Measurements from ENCODE around the gene KLHL14. TPM values are rescaled to one million over a fixed set of nuclear protein-coding genes. Genes with fewer than 3 reads are reported as not detected.

The KLHL14 gene
- polyA plus RNA-seq, 1 experiment: not detected

DNA sequence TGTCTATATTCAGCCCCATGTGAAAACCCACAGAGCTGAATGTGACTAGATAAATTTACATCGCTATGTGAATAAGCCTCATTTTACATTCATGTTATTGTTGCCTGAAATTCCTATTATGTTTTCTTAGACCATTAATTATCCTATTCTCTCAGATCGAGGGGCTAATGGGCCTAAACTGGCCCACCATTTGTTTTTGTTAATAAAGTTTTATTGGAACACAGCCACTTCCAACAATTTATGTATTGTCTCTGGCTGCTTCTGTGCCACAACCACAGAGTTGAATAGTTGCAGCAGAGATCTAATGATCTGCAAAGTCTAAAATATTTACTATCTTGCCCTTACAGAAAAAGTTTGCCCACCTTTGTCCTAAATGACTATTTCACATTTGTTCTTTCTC lies 61.0 kb downstream of the KLHL14 start:
- no peak overlapping the region for H3K27ac ChIP-seq (ENCODE audit: low read depth, low read length)
- H3K4me3 ChIP-seq (ENCODE audit: low read depth, low read length): no peak overlapping the region
- ChIA-PET POLR2A (no interaction called here), CTCF (no interaction called here)
- H3K27me3 ChIP-seq (ENCODE audit: control insufficient read depth, insufficient read depth, low read length): no peaks in the 10 kb centered on the region
- TF ChIP-seq, protein P1, sequence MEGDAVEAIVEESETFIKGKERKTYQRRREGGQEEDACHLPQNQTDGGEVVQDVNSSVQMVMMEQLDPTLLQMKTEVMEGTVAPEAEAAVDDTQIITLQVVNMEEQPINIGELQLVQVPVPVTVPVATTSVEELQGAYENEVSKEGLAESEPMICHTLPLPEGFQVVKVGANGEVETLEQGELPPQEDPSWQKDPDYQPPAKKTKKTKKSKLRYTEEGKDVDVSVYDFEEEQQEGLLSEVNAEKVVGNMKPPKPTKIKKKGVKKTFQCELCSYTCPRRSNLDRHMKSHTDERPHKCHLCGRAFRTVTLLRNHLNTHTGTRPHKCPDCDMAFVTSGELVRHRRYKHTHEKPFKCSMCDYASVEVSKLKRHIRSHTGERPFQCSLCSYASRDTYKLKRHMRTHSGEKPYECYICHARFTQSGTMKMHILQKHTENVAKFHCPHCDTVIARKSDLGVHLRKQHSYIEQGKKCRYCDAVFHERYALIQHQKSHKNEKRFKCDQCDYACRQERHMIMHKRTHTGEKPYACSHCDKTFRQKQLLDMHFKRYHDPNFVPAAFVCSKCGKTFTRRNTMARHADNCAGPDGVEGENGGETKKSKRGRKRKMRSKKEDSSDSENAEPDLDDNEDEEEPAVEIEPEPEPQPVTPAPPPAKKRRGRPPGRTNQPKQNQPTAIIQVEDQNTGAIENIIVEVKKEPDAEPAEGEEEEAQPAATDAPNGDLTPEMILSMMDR (IDR thresholded peaks at IDR 0.05; ENCODE audit: low read depth, low read length): no peak
- no peaks in the 10 kb centered on the region for H3K9me3 ChIP-seq (ENCODE audit: control insufficient read depth, insufficient read depth, low read length)
- DNase-seq (ENCODE audit: low read depth, low spot score): no peak

- TF ChIP-seq, protein P1 (IDR thresholded peaks at IDR 0.05; ENCODE audit: low read depth, low read length): no peak
- ChIA-PET CTCF (no interaction called here), POLR2A (no interaction called here)
- no peaks in the 10 kb centered on the region for H3K9me3 ChIP-seq (ENCODE audit: control insufficient read depth, insufficient read depth, low read length)
- no peaks in the 10 kb centered on the region for H3K27me3 ChIP-seq (ENCODE audit: control insufficient read depth, insufficient read depth, low read length)
- no peak for DNase-seq (ENCODE audit: low read depth, low spot score)
- no peak overlapping the region for H3K27ac ChIP-seq (ENCODE audit: low read depth, low read length)
- no peak overlapping the region for H3K4me3 ChIP-seq (ENCODE audit: low read depth, low read length)
Measured at GRCh38 chr18:32707586-32707985, 65.2 kb downstream of the KLHL14 start.

DNA sequence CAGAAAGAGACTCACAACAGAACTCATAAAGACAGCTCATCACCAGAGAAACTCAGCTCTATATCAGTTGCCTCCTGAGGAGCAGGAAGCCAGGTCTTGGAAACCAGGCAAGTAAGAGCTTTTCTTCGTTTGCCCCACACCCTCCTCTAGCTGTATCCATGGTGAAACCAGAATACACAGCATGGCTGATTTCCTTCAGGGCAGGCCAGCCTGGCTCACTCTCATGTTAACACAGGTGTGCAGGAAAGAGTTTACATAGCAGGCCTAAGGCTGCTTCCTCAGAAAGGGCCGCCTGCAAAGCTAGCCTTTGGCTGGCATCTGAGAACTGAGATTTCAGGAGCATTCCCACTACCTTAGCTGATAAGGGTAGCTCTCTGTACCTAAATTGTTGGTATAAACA lies 65.7 kb downstream of the KLHL14 start:
- POLR2A ChIA-PET: no interaction called here
- TF ChIP-seq, protein P1 (IDR thresholded peaks at IDR 0.05; ENCODE audit: low read depth, low read length): no peak
- Histone ChIP-seq H3K27me3 (ENCODE audit: control insufficient read depth, insufficient read depth, low read length) (no peaks in the 10 kb centered on the region), H3K27ac (ENCODE audit: low read depth, low read length) (no peak overlapping the region), H3K9me3 (ENCODE audit: control insufficient read depth, insufficient read depth, low read length) (no peaks in the 10 kb centered on the region), H3K4me3 (ENCODE audit: low read depth, low read length) (no peak overlapping the region)
- DNase-seq (ENCODE audit: low read depth, low spot score): no peak
- CTCF ChIA-PET: no interaction called here

DNA sequence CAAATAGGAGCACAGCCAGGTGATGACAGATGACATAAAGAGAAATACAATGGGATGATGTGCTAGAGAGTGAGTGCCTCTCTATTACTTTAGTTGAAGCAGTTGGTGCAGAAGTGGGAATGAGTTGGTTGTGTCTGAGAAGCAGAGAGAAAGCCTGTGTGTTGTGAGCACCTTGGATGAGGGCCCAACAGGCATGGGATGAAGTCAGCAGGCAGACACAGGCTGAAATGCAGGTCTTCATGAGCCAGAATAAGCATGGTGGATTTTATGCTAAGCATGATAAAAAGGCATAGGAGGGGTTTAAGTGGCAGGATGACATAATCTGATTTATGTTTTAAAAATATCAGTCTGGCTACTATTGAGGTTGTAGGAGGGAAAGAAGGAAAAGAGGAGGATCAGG lies 71.5 kb downstream of the KLHL14 start:
- CTCF ChIA-PET: no interaction called here
- no peaks in the 10 kb centered on the region for H3K27me3 ChIP-seq (ENCODE audit: control insufficient read depth, insufficient read depth, low read length)
- H3K9me3 ChIP-seq (ENCODE audit: control insufficient read depth, insufficient read depth, low read length): no peaks in the 10 kb centered on the region
- DNase-seq (ENCODE audit: low read depth, low spot score): no peak
- TF ChIP-seq, protein P1 (IDR thresholded peaks at IDR 0.05; ENCODE audit: low read depth, low read length): no peak
- POLR2A ChIA-PET: no interaction called here
- no peak overlapping the region for H3K4me3 ChIP-seq (ENCODE audit: low read depth, low read length)
- H3K27ac ChIP-seq (ENCODE audit: low read depth, low read length): no peak overlapping the region

DNA sequence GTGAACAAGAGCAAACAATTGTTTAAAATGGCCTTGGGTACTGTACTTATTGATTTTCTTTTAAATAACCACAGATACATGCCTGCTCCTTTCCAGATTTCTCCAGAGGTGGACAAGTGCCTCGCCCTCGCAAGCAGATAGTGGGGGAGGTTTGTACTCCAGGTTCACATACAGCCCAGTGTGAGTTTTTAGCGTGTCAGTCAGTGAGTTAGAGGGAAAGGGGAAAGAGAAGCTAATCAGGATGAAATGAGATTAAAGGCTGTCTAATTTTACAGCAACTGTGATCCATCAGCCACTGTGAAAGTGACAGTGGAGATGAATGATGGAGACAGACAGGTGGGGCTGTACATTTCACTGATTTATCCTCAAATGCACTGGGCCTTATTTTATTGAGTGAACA lies 74.7 kb downstream of the KLHL14 start:
- Histone ChIP-seq H3K4me3 (ENCODE audit: low read depth, low read length) (no peak overlapping the region), H3K9me3 (ENCODE audit: control insufficient read depth, insufficient read depth, low read length) (no peaks in the 10 kb centered on the region), H3K27me3 (ENCODE audit: control insufficient read depth, insufficient read depth, low read length) (no peaks in the 10 kb centered on the region), H3K27ac (ENCODE audit: low read depth, low read length) (no peak overlapping the region)
- TF ChIP-seq, protein P1 (IDR thresholded peaks at IDR 0.05; ENCODE audit: low read depth, low read length): no peak
- ChIA-PET POLR2A (no interaction called here), CTCF (no interaction called here)
- DNase-seq (ENCODE audit: low read depth, low spot score): no peak
